NCI-H524 (cell line): ENCODE data around the gene AAK1.
"Not testable (repeated sequence)": the region's sequence is repeated elsewhere in the genome, so short reads cannot be mapped to it uniquely, and the experiment has no call there.

Experiments used
- DNase-seq, 2 experiments: peaks; one replicate each; lab custom pipeline; 2025; lab: John Stamatoyannopoulos, UW

AAK1 gene

GRCh38 chr2:69659941-69660483 is 16.5 kb upstream of the AAK1 start:
- DNase-seq = no peak

GRCh38 chr2:69659349-69659748 is 15.8 kb upstream of the AAK1 start:
- DNase-seq = no peak

GRCh38 chr2:69652206-69652605 is 8.7 kb upstream of the AAK1 start:
- no peak for DNase-seq

GRCh38 chr2:69647196-69647595 is 3.7 kb upstream of the AAK1 start:
- DNase-seq = not testable (repeated sequence)

GRCh38 chr2:69646714-69647113 is 3.2 kb upstream of the AAK1 start:
- no peak for DNase-seq

- no peak for DNase-seq
Measured at GRCh38 chr2:69645921-69646320, 2.4 kb upstream of the AAK1 start.

- DNase-seq = no peak
Measured at GRCh38 chr2:69645031-69645431, 1.5 kb upstream of the AAK1 start.

- no peak for DNase-seq
Measured at GRCh38 chr2:69644506-69644979, 1.0 kb upstream of the AAK1 start.

GRCh38 chr2:69642709-69643601 is 584 bp downstream of the AAK1 start:
- DNase-seq = peak; percentile 20 to 57

GRCh38 chr2:69641887-69642708 is 1.4 kb downstream of the AAK1 start:
- DNase-seq = no peak

GRCh38 chr2:69641471-69641870 is 2.1 kb downstream of the AAK1 start:
- no peak for DNase-seq

- no peak for DNase-seq
Measured at GRCh38 chr2:69639266-69639665, 4.3 kb downstream of the AAK1 start.

GRCh38 chr2:69638630-69639029 is 4.9 kb downstream of the AAK1 start:
- DNase-seq = no peak

- DNase-seq = no peak
Measured at GRCh38 chr2:69637923-69638322, 5.6 kb downstream of the AAK1 start.

GRCh38 chr2:69636395-69636794 is 7.1 kb downstream of the AAK1 start:
- DNase-seq = no peak

- DNase-seq = no peak
Measured at GRCh38 chr2:69635432-69635831, 8.1 kb downstream of the AAK1 start.

GRCh38 chr2:69634196-69634821 is 9.2 kb downstream of the AAK1 start:
- no peak for DNase-seq

- DNase-seq = no peak
Measured at GRCh38 chr2:69631402-69631801, 12.1 kb downstream of the AAK1 start.

GRCh38 chr2:69629921-69630608 is 13.5 kb downstream of the AAK1 start:
- no peak for DNase-seq

GRCh38 chr2:69628325-69629021 is 15.1 kb downstream of the AAK1 start:
- DNase-seq = no peak
